GM18517 (cell line): ENCODE data around the gene TNRC6A.

Experiments used
- ATAC-seq: cut with Tn5 transposase; IDR thresholded peaks from one replicate; pipeline ENCODE4 v1.9.1; 2021; ENCODE audit warnings: mild to moderate bottlenecking, moderate library complexity; ENCODE audit not compliant: unreplicated experiment

The TNRC6A gene

GRCh38 chr16:24863582-24864437 is 134.4 kb downstream of the TNRC6A start:
- ATAC-seq = no peak

DNA sequence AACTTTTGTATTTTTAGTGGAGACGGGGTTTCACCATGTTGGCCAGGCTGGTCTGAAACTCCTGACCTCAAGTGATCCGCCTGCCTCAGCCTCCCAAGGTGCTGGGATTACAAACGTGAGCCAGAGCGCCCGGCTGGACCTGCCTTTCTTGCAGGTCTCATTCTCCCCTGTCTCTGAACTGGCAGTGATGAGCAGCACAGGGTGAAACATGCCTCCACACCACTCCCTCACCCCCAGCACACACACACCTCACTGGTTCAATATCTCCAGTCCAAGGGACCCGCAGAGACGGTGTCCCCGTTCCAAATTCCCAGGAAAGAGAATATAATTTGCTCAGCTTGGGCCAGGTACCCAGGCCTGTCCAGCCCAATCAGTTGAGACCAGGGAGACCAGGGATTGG is 139.6 kb downstream of the TNRC6A start:
- no peak for ATAC-seq

- ATAC-seq = no peak
These were observed 142.4 kb downstream of the TNRC6A start for GRCh38 chr16:24871891-24872290.

- ATAC-seq = no peak
These were observed 143.6 kb downstream of the TNRC6A start for GRCh38 chr16:24873028-24873427.

DNA sequence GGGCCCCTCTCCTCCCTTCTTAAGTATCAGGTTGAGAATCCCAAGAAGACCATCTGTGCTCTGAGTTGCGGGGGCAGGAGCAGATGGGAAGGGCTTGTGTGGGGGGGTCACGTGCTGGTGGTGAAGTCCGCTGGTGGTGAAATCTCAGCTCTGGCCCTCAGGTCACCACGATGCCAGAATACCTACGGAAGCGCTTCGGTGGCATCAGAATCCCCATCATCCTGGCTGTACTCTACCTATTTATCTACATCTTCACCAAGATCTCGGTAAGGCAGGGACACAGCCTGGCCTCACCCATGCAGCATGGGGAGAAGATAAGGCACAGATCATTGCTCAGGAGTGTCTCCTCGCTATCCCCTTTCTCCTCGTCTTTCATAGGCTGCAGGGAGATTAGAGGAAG is 146.0 kb downstream of the TNRC6A start:
- ATAC-seq = no peak
